ENCODE results near the gene ACYP2.
"Not testable (repeated sequence)": the region's sequence is repeated elsewhere in the genome, so short reads cannot be mapped to it uniquely, and the experiment has no call there.

The ACYP2 gene

GRCh38 chr2:54308782-54309181 lies 193.4 kb downstream of the ACYP2 start:
- Histone ChIP-seq H3K4me1 (ENCODE audit: insufficient read depth, insufficient read length) (no peaks in the 10 kb centered on the region), H3K4me3 (ENCODE audit: insufficient read length, low read depth) (no peak overlapping the region), H3K9me3 (ENCODE audit: insufficient read depth, low read length) (no peaks in the 10 kb centered on the region), H3K9ac (ENCODE audit: insufficient read length, low read depth) (no peak overlapping the region), H3K27me3 (ENCODE audit: insufficient read depth, insufficient read length) (no peaks in the 10 kb centered on the region), H3K36me3 (ENCODE audit: insufficient read depth, insufficient read length, low read length) (no peaks in the 10 kb centered on the region)
- DNase-seq (ENCODE audit: low read depth, low spot score), result no peak
- no peak for TF ChIP-seq ZNF274 (IDR thresholded peaks at IDR 0.05; ENCODE audit: low read depth, low read length)
- no peak for TF ChIP-seq SUZ12 (IDR thresholded peaks at IDR 0.05; ENCODE audit: extremely low read depth, insufficient read depth, insufficient read length)
- TF ChIP-seq YY1 (IDR thresholded peaks at IDR 0.05; ENCODE audit: insufficient read depth, insufficient read length), result no peak

- no peak overlapping the region for H3K4me3 ChIP-seq (ENCODE audit: insufficient read length, low read depth)
- H3K27me3 ChIP-seq (ENCODE audit: insufficient read depth, insufficient read length), result no peaks in the 10 kb centered on the region
- no peaks in the 10 kb centered on the region for H3K4me1 ChIP-seq (ENCODE audit: insufficient read depth, insufficient read length)
- TF ChIP-seq ZNF274 (IDR thresholded peaks at IDR 0.05; ENCODE audit: low read depth, low read length) (no peak), SUZ12 (IDR thresholded peaks at IDR 0.05; ENCODE audit: extremely low read depth, insufficient read depth, insufficient read length) (no peak)
- no peaks in the 10 kb centered on the region for H3K36me3 ChIP-seq (ENCODE audit: insufficient read depth, insufficient read length, low read length)
- no peaks in the 10 kb centered on the region for H3K9me3 ChIP-seq (ENCODE audit: insufficient read depth, low read length)
- DNase-seq (ENCODE audit: low read depth, low spot score), result no peak
- H3K9ac ChIP-seq (ENCODE audit: insufficient read length, low read depth), result no peak overlapping the region
These were observed 194.9 kb downstream of the ACYP2 start for GRCh38 chr2:54310311-54310710.

GRCh38 chr2:54310961-54311360 lies 195.5 kb downstream of the ACYP2 start:
- H3K27me3 ChIP-seq (ENCODE audit: insufficient read depth, insufficient read length), result no peaks in the 10 kb centered on the region
- DNase-seq (ENCODE audit: low read depth, low spot score), result no peak
- no peak overlapping the region for H3K9ac ChIP-seq (ENCODE audit: insufficient read length, low read depth)
- no peaks in the 10 kb centered on the region for H3K4me1 ChIP-seq (ENCODE audit: insufficient read depth, insufficient read length)
- H3K9me3 ChIP-seq (ENCODE audit: insufficient read depth, low read length), result no peaks in the 10 kb centered on the region
- no peaks in the 10 kb centered on the region for H3K36me3 ChIP-seq (ENCODE audit: insufficient read depth, insufficient read length, low read length)
- no peak overlapping the region for H3K4me3 ChIP-seq (ENCODE audit: insufficient read length, low read depth)
- no peak for TF ChIP-seq ZNF274 (IDR thresholded peaks at IDR 0.05; ENCODE audit: low read depth, low read length)
- no peak for TF ChIP-seq SUZ12 (IDR thresholded peaks at IDR 0.05; ENCODE audit: extremely low read depth, insufficient read depth, insufficient read length)
- no peak for TF ChIP-seq YY1 (IDR thresholded peaks at IDR 0.05; ENCODE audit: insufficient read depth, insufficient read length)

GRCh38 chr2:54313147-54313546 lies 197.7 kb downstream of the ACYP2 start:
- Histone ChIP-seq H3K9me3 (ENCODE audit: insufficient read depth, low read length) (no peaks in the 10 kb centered on the region), H3K36me3 (ENCODE audit: insufficient read depth, insufficient read length, low read length) (no peaks in the 10 kb centered on the region), H3K9ac (ENCODE audit: insufficient read length, low read depth) (no peak overlapping the region), H3K4me3 (ENCODE audit: insufficient read length, low read depth) (no peak overlapping the region), H3K27me3 (ENCODE audit: insufficient read depth, insufficient read length) (no peaks in the 10 kb centered on the region), H3K4me1 (ENCODE audit: insufficient read depth, insufficient read length) (no peaks in the 10 kb centered on the region)
- no peak for TF ChIP-seq SUZ12 (IDR thresholded peaks at IDR 0.05; ENCODE audit: extremely low read depth, insufficient read depth, insufficient read length)
- no peak for TF ChIP-seq YY1 (IDR thresholded peaks at IDR 0.05; ENCODE audit: insufficient read depth, insufficient read length)
- TF ChIP-seq ZNF274 (IDR thresholded peaks at IDR 0.05; ENCODE audit: low read depth, low read length), result no peak
- DNase-seq (ENCODE audit: low read depth, low spot score), result no peak

GRCh38 chr2:54317973-54318372 lies 202.6 kb downstream of the ACYP2 start:
- Histone ChIP-seq H3K27me3 (ENCODE audit: insufficient read depth, insufficient read length) (no peaks in the 10 kb centered on the region), H3K4me1 (ENCODE audit: insufficient read depth, insufficient read length) (no peaks in the 10 kb centered on the region), H3K9ac (ENCODE audit: insufficient read length, low read depth) (no peak overlapping the region), H3K4me3 (ENCODE audit: insufficient read length, low read depth) (no peak overlapping the region), H3K36me3 (ENCODE audit: insufficient read depth, insufficient read length, low read length) (no peaks in the 10 kb centered on the region), H3K9me3 (ENCODE audit: insufficient read depth, low read length) (no peaks in the 10 kb centered on the region)
- DNase-seq (ENCODE audit: low read depth, low spot score), result no peak
- no peak for TF ChIP-seq ZNF274 (IDR thresholded peaks at IDR 0.05; ENCODE audit: low read depth, low read length)
- TF ChIP-seq SUZ12 (IDR thresholded peaks at IDR 0.05; ENCODE audit: extremely low read depth, insufficient read depth, insufficient read length), result no peak
- no peak for TF ChIP-seq YY1 (IDR thresholded peaks at IDR 0.05; ENCODE audit: insufficient read depth, insufficient read length)

- TF ChIP-seq SUZ12 (IDR thresholded peaks at IDR 0.05; ENCODE audit: extremely low read depth, insufficient read depth, insufficient read length) (no peak), YY1 (IDR thresholded peaks at IDR 0.05; ENCODE audit: insufficient read depth, insufficient read length) (no peak), ZNF274 (IDR thresholded peaks at IDR 0.05; ENCODE audit: low read depth, low read length) (no peak)
- DNase-seq (ENCODE audit: low read depth, low spot score), result no peak
- Histone ChIP-seq H3K4me3 (ENCODE audit: insufficient read length, low read depth) (no peak overlapping the region), H3K9ac (ENCODE audit: insufficient read length, low read depth) (no peak overlapping the region), H3K36me3 (ENCODE audit: insufficient read depth, insufficient read length, low read length) (no peaks in the 10 kb centered on the region), H3K27me3 (ENCODE audit: insufficient read depth, insufficient read length) (no peaks in the 10 kb centered on the region), H3K4me1 (ENCODE audit: insufficient read depth, insufficient read length) (no peaks in the 10 kb centered on the region), H3K9me3 (ENCODE audit: insufficient read depth, low read length) (no peaks in the 10 kb centered on the region)
These were observed 203.4 kb downstream of the ACYP2 start for GRCh38 chr2:54318821-54319220.

GRCh38 chr2:54321047-54321446 lies 205.6 kb downstream of the ACYP2 start:
- DNase-seq (ENCODE audit: low read depth, low spot score), result no peak
- Histone ChIP-seq H3K4me3 (ENCODE audit: insufficient read length, low read depth) (no peak overlapping the region), H3K9me3 (ENCODE audit: insufficient read depth, low read length) (peaks cover 9% of the 10 kb centered on the region; the same call in 1 of the 2 replicates), H3K27me3 (ENCODE audit: insufficient read depth, insufficient read length) (no peaks in the 10 kb centered on the region), H3K4me1 (ENCODE audit: insufficient read depth, insufficient read length) (no peaks in the 10 kb centered on the region), H3K36me3 (ENCODE audit: insufficient read depth, insufficient read length, low read length) (no peaks in the 10 kb centered on the region), H3K9ac (ENCODE audit: insufficient read length, low read depth) (no peak overlapping the region)
- no peak for TF ChIP-seq SUZ12 (IDR thresholded peaks at IDR 0.05; ENCODE audit: extremely low read depth, insufficient read depth, insufficient read length)
- TF ChIP-seq ZNF274 (IDR thresholded peaks at IDR 0.05; ENCODE audit: low read depth, low read length), result no peak
- TF ChIP-seq YY1 (IDR thresholded peaks at IDR 0.05; ENCODE audit: insufficient read depth, insufficient read length), result no peak

- H3K36me3 ChIP-seq (ENCODE audit: insufficient read depth, insufficient read length, low read length); H3K9ac ChIP-seq (ENCODE audit: insufficient read length, low read depth); H3K9me3 ChIP-seq (ENCODE audit: insufficient read depth, low read length); H3K4me3 ChIP-seq (ENCODE audit: insufficient read length, low read depth); H3K27me3 ChIP-seq (ENCODE audit: insufficient read depth, insufficient read length); H3K4me1 ChIP-seq (ENCODE audit: insufficient read depth, insufficient read length); DNase-seq (ENCODE audit: low read depth, low spot score): not testable (repeated sequence)
These were observed 209.1 kb downstream of the ACYP2 start for GRCh38 chr2:54324517-54324916.

All from NT2/D1 (cell line).